DND-41 (cell line): ENCODE results near the gene ATP11B.

Source experiments
- CTCF ChIP-seq: IDR thresholded peaks from 2 replicates; pipeline ENCODE4 v1.5.1; 2012; ENCODE audit warnings: borderline replicate concordance, low read length, moderate library complexity, mild to moderate bottlenecking; ENCODE audit not compliant: poor library complexity, severe bottlenecking; ENCODE audit errors: extremely low read depth
- EZH2 ChIP-seq: IDR thresholded peaks from 3 replicates; pipeline ENCODE4 v1.6.1; 2012; ENCODE audit warnings: borderline replicate concordance, low read depth, mild to moderate bottlenecking, moderate library complexity, low read length, inconsistent platforms; ENCODE audit not compliant: severe bottlenecking

GRCh38 chr3:182760576-182761164 lies 32.6 kb upstream of the ATP11B start:
- TF ChIP-seq EZH2: no peak
- no peak for TF ChIP-seq CTCF
